SK-N-SH (cell line): ENCODE data around the gene TNNC1. TPM values are rescaled to one million over a fixed set of nuclear protein-coding genes. Genes with fewer than 3 reads are reported as not detected.

Experiments used
- CHD2 ChIP-seq: fragments of 150-350 bp; IDR thresholded peaks from 2 replicates; pipeline ENCODE4 v1.6.1; 2018; ENCODE audit warnings: low read length; ENCODE audit not compliant: partially characterized antibody
- ELF1 ChIP-seq: IDR thresholded peaks from 2 replicates; pipeline ENCODE4 v1.4.0; 2012
- EP300 ChIP-seq, 2 experiments: IDR thresholded peaks; 2 replicates each; pipeline versions ENCODE4 v1.4.0 to v1.6.1; 2012; ENCODE audit warnings: borderline replicate concordance in 1 of 2, low read depth in 1 of 2, low read length in 1 of 2
- EZH2phosphoT487 ChIP-seq: fragments of 200-600 bp; sonication (generic); IDR thresholded peaks from 2 replicates; pipeline ENCODE4 v1.6.1; 2017; ENCODE audit warnings: low read depth, mixed run types, mild to moderate bottlenecking, antibody characterized with exemption, moderate library complexity, borderline replicate concordance
- FOSL2 ChIP-seq: IDR thresholded peaks from 2 replicates; pipeline ENCODE4 v1.4.0; 2012; ENCODE audit warnings: low read depth, mild to moderate bottlenecking, moderate library complexity, borderline replicate concordance
- GABPA ChIP-seq: IDR thresholded peaks from 2 replicates; pipeline ENCODE4 v1.4.0; 2012; ENCODE audit warnings: low read depth, mild to moderate bottlenecking
- MEF2A ChIP-seq: IDR thresholded peaks from 2 replicates; pipeline ENCODE4 v1.4.0; 2012; ENCODE audit warnings: low read depth, borderline replicate concordance
- NRF1 ChIP-seq: IDR thresholded peaks from 2 replicates; pipeline ENCODE4 v1.6.1; 2012; ENCODE audit warnings: low read depth, mild to moderate bottlenecking, low read length
- RAD21 ChIP-seq: IDR thresholded peaks from 2 replicates; pipeline ENCODE4 v1.6.1; 2012; ENCODE audit warnings: mild to moderate bottlenecking, low read length
- REST ChIP-seq: IDR thresholded peaks from 2 replicates; pipeline ENCODE4 v1.6.1; 2012; ENCODE audit warnings: mild to moderate bottlenecking, low read depth, low read length, moderate library complexity
- RFX5 ChIP-seq: IDR thresholded peaks from 2 replicates; pipeline ENCODE4 v1.6.1; 2012; ENCODE audit warnings: mild to moderate bottlenecking, improper control_type of control experiment, low read length
- RXRA ChIP-seq: IDR thresholded peaks from 2 replicates; pipeline ENCODE4 v1.4.0; 2012; ENCODE audit warnings: low read depth, mild to moderate bottlenecking, borderline replicate concordance
- SIN3A ChIP-seq: IDR thresholded peaks from 2 replicates; pipeline ENCODE4 v1.6.1; 2012; ENCODE audit warnings: low read depth, mild to moderate bottlenecking, low read length, moderate library complexity, borderline replicate concordance
- SMC3 ChIP-seq: IDR thresholded peaks from 2 replicates; pipeline ENCODE4 v1.6.1; 2012; ENCODE audit warnings: low read depth, low read length, improper control_type of control experiment
- TAF1 ChIP-seq: IDR thresholded peaks from 2 replicates; pipeline ENCODE4 v1.6.1; 2012; ENCODE audit warnings: low read depth, mild to moderate bottlenecking, low read length, moderate library complexity, borderline replicate concordance
- TCF12 ChIP-seq: IDR thresholded peaks from 2 replicates; pipeline ENCODE4 v1.4.0; 2012
- ZBTB33 ChIP-seq: IDR thresholded peaks from 2 replicates; pipeline ENCODE4 v1.4.0; 2012; ENCODE audit warnings: low read depth, borderline replicate concordance
- polyA plus RNA-seq, 3 experiments: library from polyadenylated mRNA; depleted of rRNA; stranded (reverse); fragments of >200 nt; gene quantifications; 2 replicates each; pipeline ENCODE4 v1.2.3, GENCODE V29; 2012
- TF ChIP-seq, protein P1 (sequence below): IDR thresholded peaks from 2 replicates; pipeline ENCODE4; 2012
- TF ChIP-seq, protein P2 (sequence below): fragments of 150-350 bp; IDR thresholded peaks from 2 replicates; pipeline ENCODE4 v1.6.1; 2016; ENCODE audit warnings: mild to moderate bottlenecking, low read depth, low read length

The TNNC1 gene
- polyA plus RNA-seq, 1 of the 3 experiments (the other 2 are of a cell fraction): 2.6 TPM

DNA sequence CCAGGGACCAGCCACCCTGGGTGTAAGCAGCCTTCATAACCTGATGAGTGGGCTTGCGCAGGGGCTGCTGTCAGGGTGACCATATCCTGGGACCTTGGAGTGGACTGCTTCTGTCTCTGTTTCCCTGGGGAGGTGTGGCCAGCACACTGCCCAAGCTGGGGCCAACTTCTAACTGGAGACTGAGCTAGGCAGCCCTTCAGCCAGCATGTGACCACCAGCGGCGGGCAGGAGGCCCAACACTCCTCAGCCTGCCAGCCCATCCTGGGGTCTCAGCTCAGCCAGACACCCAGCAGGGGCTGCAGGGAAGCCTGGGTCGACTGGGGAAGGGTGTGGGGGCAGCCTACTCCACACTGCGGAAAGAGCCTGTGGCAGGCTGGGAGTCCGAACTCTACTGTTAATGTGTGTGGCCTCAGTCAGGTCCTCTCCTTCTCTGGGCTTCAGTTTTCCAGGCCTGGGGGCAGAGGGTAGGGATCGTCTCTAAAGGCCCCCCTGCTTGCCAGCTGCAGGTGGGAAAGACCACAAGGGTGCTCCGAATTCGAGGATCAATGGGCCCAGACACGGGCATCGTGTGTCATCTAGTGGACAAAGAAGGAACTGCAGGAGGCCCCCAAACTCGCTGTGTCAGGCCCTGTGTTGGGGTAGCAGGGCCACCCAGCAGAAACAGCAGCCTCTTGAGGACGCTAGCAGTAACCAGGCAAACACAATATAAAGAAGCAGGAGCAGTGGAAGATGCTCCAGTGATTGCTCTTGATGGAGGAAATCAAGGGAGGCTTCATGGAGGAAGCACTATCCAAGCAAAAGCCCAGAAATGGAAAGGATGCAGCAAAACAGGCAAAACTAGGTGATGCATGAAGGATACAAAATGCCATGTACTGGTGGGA lies 7.0 kb downstream of the TNNC1 start (continued):
- no peak for TF ChIP-seq ZBTB33
- peak; percentile 26 for TF ChIP-seq CHD2
- no peak for TF ChIP-seq EP300 (IDR thresholded peaks at IDR 0.05; ENCODE audit: borderline replicate concordance in 1 of 2, low read depth in 1 of 2, low read length in 1 of 2)
- no peak for TF ChIP-seq TCF12
- no peak for TF ChIP-seq FOSL2
- TF ChIP-seq NRF1: no peak
- no peak for TF ChIP-seq SIN3A
- TF ChIP-seq, protein P1, sequence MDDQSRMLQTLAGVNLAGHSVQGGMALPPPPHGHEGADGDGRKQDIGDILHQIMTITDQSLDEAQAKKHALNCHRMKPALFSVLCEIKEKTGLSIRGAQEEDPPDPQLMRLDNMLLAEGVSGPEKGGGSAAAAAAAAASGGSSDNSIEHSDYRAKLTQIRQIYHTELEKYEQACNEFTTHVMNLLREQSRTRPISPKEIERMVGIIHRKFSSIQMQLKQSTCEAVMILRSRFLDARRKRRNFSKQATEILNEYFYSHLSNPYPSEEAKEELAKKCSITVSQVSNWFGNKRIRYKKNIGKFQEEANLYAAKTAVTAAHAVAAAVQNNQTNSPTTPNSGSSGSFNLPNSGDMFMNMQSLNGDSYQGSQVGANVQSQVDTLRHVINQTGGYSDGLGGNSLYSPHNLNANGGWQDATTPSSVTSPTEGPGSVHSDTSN: no peak
- no peak for TF ChIP-seq ELF1
- peak; percentile 88 for TF ChIP-seq SMC3
- TF ChIP-seq REST: no peak
- no peak for TF ChIP-seq TAF1
- no peak for TF ChIP-seq RXRA
- TF ChIP-seq GABPA: no peak
- TF ChIP-seq, protein P2, sequence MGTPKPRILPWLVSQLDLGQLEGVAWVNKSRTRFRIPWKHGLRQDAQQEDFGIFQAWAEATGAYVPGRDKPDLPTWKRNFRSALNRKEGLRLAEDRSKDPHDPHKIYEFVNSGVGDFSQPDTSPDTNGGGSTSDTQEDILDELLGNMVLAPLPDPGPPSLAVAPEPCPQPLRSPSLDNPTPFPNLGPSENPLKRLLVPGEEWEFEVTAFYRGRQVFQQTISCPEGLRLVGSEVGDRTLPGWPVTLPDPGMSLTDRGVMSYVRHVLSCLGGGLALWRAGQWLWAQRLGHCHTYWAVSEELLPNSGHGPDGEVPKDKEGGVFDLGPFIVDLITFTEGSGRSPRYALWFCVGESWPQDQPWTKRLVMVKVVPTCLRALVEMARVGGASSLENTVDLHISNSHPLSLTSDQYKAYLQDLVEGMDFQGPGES: no peak
- no peak for TF ChIP-seq EZH2phosphoT487
- TF ChIP-seq RFX5: no peak
- TF ChIP-seq MEF2A: no peak
- peak; percentile 93 for TF ChIP-seq RAD21
